ENCODE results near the gene WNT2. TPM values are rescaled to one million over a fixed set of nuclear protein-coding genes. Genes with fewer than 3 reads are reported as not detected.

The WNT2 gene
- total and polyA plus RNA-seq, 10 of the 15 experiments (the other 5 are each of a cell fraction or from before 2014, with no cell fraction given): 0.07 to 0.34 (median 0.19) TPM

GRCh38 chr7:117231047-117231359, 91.9 kb downstream of the WNT2 start (continued):
- no peak for TF ChIP-seq PAX5 (IDR thresholded peaks at IDR 0.05; ENCODE audit: borderline replicate concordance, low read depth, low read length)
- 0 out of 2 replicates have a peak, but pooled peaks have one; percentile 9 for TF ChIP-seq ZNF24 (IDR thresholded peaks at IDR 0.05)
- 0 out of 2 replicates have a peak, but pooled peaks have one; percentile 8 for TF ChIP-seq CBX5 (IDR thresholded peaks at IDR 0.05; ENCODE audit: low read depth)
- no peak for TF ChIP-seq HDAC6 (IDR thresholded peaks at IDR 0.05; ENCODE audit: unreplicated experiment)
- peak; percentile 50; the same call in 1 of the 2 replicates for TF ChIP-seq POLR2AphosphoS5 (IDR thresholded peaks at IDR 0.05; ENCODE audit: low read length)
- TF ChIP-seq TCF12 (IDR thresholded peaks at IDR 0.05; ENCODE audit: low read depth, low read length): no peak
- TF ChIP-seq RELB (IDR thresholded peaks at IDR 0.05; ENCODE audit: low read depth): peak; percentile 48; the same call in 1 of the 2 replicates
- 0 out of 2 replicates have a peak, but pooled peaks have one; percentile 45 for TF ChIP-seq MLLT1 (IDR thresholded peaks at IDR 0.05)
- no peak for TF ChIP-seq STAT3 (IDR thresholded peaks at IDR 0.05; ENCODE audit: low read depth, low read length)

Data from GM12878 (cell line).